HEK293T (cell line): ENCODE measurements around the gene PARK7.
A peak's percentile ranks its signal among the peaks of the same experiment; 100 is the strongest.
"Not testable (repeated sequence)": the region's sequence is repeated elsewhere in the genome, so short reads cannot be mapped to it uniquely, and the experiment has no call there.

Experiments used
- CTCF ChIA-PET: fragments of 350-600 bp; formaldehyde crosslinking; extraction: SDS; loops from one replicate; lab custom pipeline; 2021; ENCODE audit warnings: antibody characterized with exemption, inconsistent platforms; lab: Yijun Ruan, JAX
- POLR2A ChIA-PET: fragments of 350-600 bp; formaldehyde crosslinking; extraction: SDS; loops from one replicate; lab custom pipeline; 2020; ENCODE audit warnings: antibody characterized with exemption, inconsistent platforms; lab: Yijun Ruan, JAX
- DNase-seq: peaks from one replicate; pipeline ENCODE4 v3.0.0; 2012; ENCODE audit warnings: mixed read lengths; ENCODE audit errors: extremely low spot score
- ARNT ChIP-seq: fragments of 450-650 bp; IDR thresholded peaks from 2 replicates; pipeline ENCODE4 v1.6.1; 2017; ENCODE audit warnings: mild to moderate bottlenecking
- BHLHE40 ChIP-seq: fragments of 450-650 bp; IDR thresholded peaks from 2 replicates; pipeline ENCODE4 v1.6.1; 2016; ENCODE audit warnings: mild to moderate bottlenecking, moderate library complexity, borderline replicate concordance
- CTBP1 ChIP-seq: fragments of 450-650 bp; IDR thresholded peaks from 2 replicates; pipeline ENCODE4 v1.6.1; 2016; ENCODE audit warnings: borderline replicate concordance
- ELF4 ChIP-seq: fragments of 450-650 bp; IDR thresholded peaks from 2 replicates; pipeline ENCODE4 v1.6.1; 2017; ENCODE audit warnings: antibody characterized with exemption
- FOXA1 ChIP-seq: fragments of 450-650 bp; IDR thresholded peaks from 2 replicates; pipeline ENCODE4 v1.6.1; 2016; ENCODE audit warnings: mild to moderate bottlenecking
- FOXK2 ChIP-seq: fragments of 450-650 bp; IDR thresholded peaks from 2 replicates; pipeline ENCODE4 v1.6.1; 2016; ENCODE audit warnings: mild to moderate bottlenecking
- FOXM1 ChIP-seq: fragments of 450-650 bp; IDR thresholded peaks from 2 replicates; pipeline ENCODE4 v1.6.1; 2017; ENCODE audit warnings: mild to moderate bottlenecking, borderline replicate concordance
- HDGF ChIP-seq: fragments of 450-650 bp; IDR thresholded peaks from 2 replicates; pipeline ENCODE4 v1.6.1; 2017; ENCODE audit warnings: antibody characterized with exemption, borderline replicate concordance
- L3MBTL2 ChIP-seq: fragments of 450-650 bp; conservative IDR thresholded peaks from 2 replicates; pipeline ENCODE4 v1.6.1; 2016; ENCODE audit warnings: mild to moderate bottlenecking
- LEF1 ChIP-seq: fragments of 450-650 bp; IDR thresholded peaks from 2 replicates; pipeline ENCODE4 v1.6.1; 2017; ENCODE audit warnings: mild to moderate bottlenecking, borderline replicate concordance
- NFRKB ChIP-seq: fragments of 450-650 bp; IDR thresholded peaks from 2 replicates; pipeline ENCODE4 v1.6.1; 2016; ENCODE audit warnings: mild to moderate bottlenecking, moderate library complexity
- SP1 ChIP-seq: fragments of 450-650 bp; IDR thresholded peaks from 2 replicates; pipeline ENCODE4 v1.6.1; 2017
- SUZ12 ChIP-seq: fragments of 450-650 bp; IDR thresholded peaks from 2 replicates; pipeline ENCODE4 v1.6.1; 2016; ENCODE audit warnings: mild to moderate bottlenecking
- TARDBP ChIP-seq: fragments of 450-650 bp; IDR thresholded peaks from 2 replicates; pipeline ENCODE4 v1.6.1; 2016
- ZNF384 ChIP-seq: fragments of 450-650 bp; IDR thresholded peaks from 2 replicates; pipeline ENCODE4 v1.6.1; 2016
- TF ChIP-seq, protein P1 (sequence below): fragments of 450-650 bp; IDR thresholded peaks from 2 replicates; pipeline ENCODE4 v1.6.1; 2016

PARK7 gene

DNA sequence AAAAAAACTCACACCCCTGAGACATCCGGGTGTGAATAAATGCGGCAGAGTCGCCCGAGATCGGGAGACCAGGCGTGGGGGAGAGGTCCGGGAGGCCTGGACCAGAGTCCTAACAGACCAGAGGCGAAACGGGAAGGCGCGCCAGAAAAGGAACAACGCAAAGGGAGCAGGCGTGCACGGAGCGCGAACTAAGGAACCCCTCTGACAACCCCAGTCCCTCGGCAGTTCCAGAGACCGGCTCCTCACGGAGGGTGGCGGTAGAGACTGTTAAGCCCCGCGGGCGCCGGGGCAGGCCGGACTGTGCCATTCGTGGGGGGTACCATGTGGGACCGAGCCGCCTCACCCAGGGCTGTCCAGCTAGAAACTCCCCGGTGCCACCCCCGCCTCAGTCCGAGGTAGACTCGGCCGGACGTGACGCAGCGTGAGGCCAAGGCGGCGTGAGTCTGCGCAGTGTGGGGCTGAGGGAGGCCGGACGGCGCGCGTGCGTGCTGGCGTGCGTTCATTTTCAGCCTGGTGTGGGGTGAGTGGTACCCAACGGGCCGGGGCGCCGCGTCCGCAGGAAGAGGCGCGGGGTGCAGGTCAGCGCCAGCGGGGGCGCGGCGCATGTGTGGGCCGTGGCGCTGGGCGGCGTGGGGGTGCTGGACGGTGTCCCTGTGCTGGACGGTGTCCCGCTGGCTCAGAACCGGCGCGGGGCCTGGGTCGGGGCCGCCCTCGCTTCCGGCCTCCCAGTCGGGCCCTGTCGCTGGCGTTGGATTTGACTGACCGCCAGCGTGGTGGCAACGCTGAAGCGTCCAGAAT, at the start of gene PARK7:
PARK7 (plus strand) TSS at position 496 of the 798 bp plus-strand sequence. CDS start 1,075 bp downstream, outside the sequence.
- TF ChIP-seq ELF4 (no peak), FOXK2 (no peak), L3MBTL2 (peak; percentile 65), ZNF384 (0 out of 2 replicates have a peak, but pooled peaks have one; percentile 50), BHLHE40 (peak; percentile 79), FOXM1 (peak; percentile 79)
- ChIA-PET POLR2A (interaction anchor here (0.6 to 2.1 kb wide), 10 partner anchors 12 to 153 kb away, joined by 3 to 10 read pairs (median 4); partner anchors contain the start of gene TNFRSF9), CTCF (interaction anchor here (0.5 to 1.0 kb wide), 2 partner anchors 13 to 212 kb away, joined by 6 to 7 read pairs; no protein-coding TSS in a partner anchor)
- peak; percentile 98 for DNase-seq

DNA sequence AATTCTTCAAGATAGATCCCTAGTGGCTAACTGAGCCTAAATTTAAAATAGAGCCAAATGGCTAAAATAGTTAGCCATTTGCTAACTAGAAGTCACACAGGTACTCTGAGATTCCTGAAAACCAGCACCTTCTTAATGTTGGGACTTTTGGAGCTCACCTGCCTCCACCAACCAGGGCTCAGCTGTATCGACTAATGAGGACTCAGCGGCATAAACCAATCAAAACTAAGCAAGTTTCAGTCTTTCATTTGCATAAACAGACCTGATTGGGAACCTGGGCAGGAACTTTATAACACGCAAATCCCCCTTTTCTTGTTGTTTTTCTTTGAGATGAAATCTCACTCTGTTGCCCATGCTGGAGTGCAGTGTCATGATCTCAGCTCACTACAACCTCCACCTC, 49.4 kb upstream of the PARK7 start:
- TF ChIP-seq TARDBP = no peak
- no peak for TF ChIP-seq NFRKB
- TF ChIP-seq ARNT = no peak
- TF ChIP-seq CTBP1 = no peak
- TF ChIP-seq SUZ12 = no peak
- TF ChIP-seq SP1 = no peak
- TF ChIP-seq HDGF = no peak
- TF ChIP-seq, protein P1, sequence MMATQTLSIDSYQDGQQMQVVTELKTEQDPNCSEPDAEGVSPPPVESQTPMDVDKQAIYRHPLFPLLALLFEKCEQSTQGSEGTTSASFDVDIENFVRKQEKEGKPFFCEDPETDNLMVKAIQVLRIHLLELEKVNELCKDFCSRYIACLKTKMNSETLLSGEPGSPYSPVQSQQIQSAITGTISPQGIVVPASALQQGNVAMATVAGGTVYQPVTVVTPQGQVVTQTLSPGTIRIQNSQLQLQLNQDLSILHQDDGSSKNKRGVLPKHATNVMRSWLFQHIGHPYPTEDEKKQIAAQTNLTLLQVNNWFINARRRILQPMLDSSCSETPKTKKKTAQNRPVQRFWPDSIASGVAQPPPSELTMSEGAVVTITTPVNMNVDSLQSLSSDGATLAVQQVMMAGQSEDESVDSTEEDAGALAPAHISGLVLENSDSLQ = no peak
- TF ChIP-seq FOXA1 = no peak
- ChIA-PET POLR2A (no interaction called here), CTCF (interaction anchor here (0.7 kb wide), 1 partner anchor 244 kb away, joined by 3 read pairs; no protein-coding TSS in a partner anchor)
- DNase-seq = no peak

GRCh38 chr1:7912743-7913557, 48.6 kb upstream of the PARK7 start:
- POLR2A ChIA-PET = no interaction called here
- TF ChIP-seq FOXA1 (no peak), HDGF (no peak), NFRKB (no peak), BHLHE40 (no peak), L3MBTL2 (no peak), SP1 (no peak)
- DNase-seq = no peak
- CTCF ChIA-PET = interaction anchor here (0.7 kb wide), 1 partner anchor 245 kb away, joined by 3 read pairs; no protein-coding TSS in a partner anchor

- POLR2A ChIA-PET = no interaction called here
- CTCF ChIA-PET = no interaction called here
- no peak for DNase-seq
- TF ChIP-seq CTBP1 (no peak), NFRKB (no peak), ZNF384 (no peak), ARNT (no peak), SP1 (no peak), L3MBTL2 (no peak), HDGF (no peak), LEF1 (no peak), TARDBP (no peak), SUZ12 (no peak)
- TF ChIP-seq, protein P1 = no peak
These were observed 45.5 kb upstream of the PARK7 start for GRCh38 chr1:7915826-7916500.

- TF ChIP-seq FOXA1 = no peak
- no peak for TF ChIP-seq HDGF
- no peak for TF ChIP-seq SUZ12
- TF ChIP-seq FOXK2 = no peak
- TF ChIP-seq L3MBTL2 = no peak
- no peak for TF ChIP-seq NFRKB
- TF ChIP-seq, protein P1 = no peak
- TF ChIP-seq ZNF384 = no peak
- no peak for TF ChIP-seq BHLHE40
- TF ChIP-seq CTBP1 = no peak
- TF ChIP-seq LEF1 = no peak
- TF ChIP-seq TARDBP = no peak
- no peak for TF ChIP-seq ELF4
- TF ChIP-seq ARNT = no peak
- TF ChIP-seq FOXM1 = no peak
- no peak for TF ChIP-seq SP1
- POLR2A ChIA-PET = no interaction called here
- CTCF ChIA-PET = no interaction called here
- no peak for DNase-seq
These were observed 45.0 kb upstream of the PARK7 start for GRCh38 chr1:7916501-7916830.

DNA sequence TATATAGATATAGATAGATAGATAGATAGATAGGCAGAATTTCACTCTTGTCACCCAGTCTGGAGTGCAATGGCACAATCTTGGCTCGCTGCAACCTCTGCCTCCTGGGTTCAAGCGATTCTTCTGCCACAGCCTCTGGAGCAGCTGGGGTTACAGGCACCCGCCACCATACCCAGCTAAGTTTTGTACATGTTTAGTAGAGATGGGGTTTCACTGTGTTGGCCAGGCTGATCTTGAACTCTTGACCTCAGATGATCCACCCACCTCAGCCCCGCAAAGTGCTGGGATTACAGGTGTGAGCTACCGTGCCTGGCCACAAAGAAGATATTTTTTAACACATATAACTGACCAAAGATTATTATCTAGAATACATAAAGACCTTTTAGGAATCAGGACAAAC, 43.5 kb upstream of the PARK7 start:
- POLR2A ChIA-PET, CTCF ChIA-PET, DNase-seq: not testable (repeated sequence)
